Measurements from ENCODE around the gene ASIC4.
A peak's percentile ranks its signal among the peaks of the same experiment; 100 is the strongest.

Gene ASIC4

GRCh38 chr2:219489315-219489714 lies 25.0 kb upstream of the ASIC4 start:
- TF ChIP-seq CTCF (IDR thresholded peaks at IDR 0.05; ENCODE audit: insufficient read depth, low read length, poor library complexity, severe bottlenecking) = no peak
- no peak for DNase-seq (ENCODE audit: extremely low read depth, insufficient read length)
- no peak overlapping the region for H3K4me3 ChIP-seq (replicated peaks; ENCODE audit: low read depth, low read length)
- H3K27me3 ChIP-seq (replicated peaks; ENCODE audit: control insufficient read depth, insufficient read depth, low read length) = no peaks in the 10 kb centered on the region; the same call in 1 of the 2 replicates
- no peaks in the 10 kb centered on the region for H3K36me3 ChIP-seq (ENCODE audit: control insufficient read depth, insufficient read depth, low read length)

- Histone ChIP-seq H3K4me3 (replicated peaks; ENCODE audit: low read depth, low read length) (no peak overlapping the region), H3K27me3 (replicated peaks; ENCODE audit: control insufficient read depth, insufficient read depth, low read length) (no peaks in the 10 kb centered on the region; the same call in 1 of the 2 replicates), H3K36me3 (ENCODE audit: control insufficient read depth, insufficient read depth, low read length) (no peaks in the 10 kb centered on the region)
- DNase-seq (ENCODE audit: extremely low read depth, insufficient read length) = no peak
- no peak for TF ChIP-seq CTCF (IDR thresholded peaks at IDR 0.05; ENCODE audit: insufficient read depth, low read length, poor library complexity, severe bottlenecking)
Observed at GRCh38 chr2:219490186-219490585, 24.1 kb upstream of the ASIC4 start.

- no peak overlapping the region for H3K4me3 ChIP-seq (replicated peaks; ENCODE audit: low read depth, low read length)
- H3K36me3 ChIP-seq (ENCODE audit: control insufficient read depth, insufficient read depth, low read length) = no peaks in the 10 kb centered on the region
- no peak for TF ChIP-seq CTCF (IDR thresholded peaks at IDR 0.05; ENCODE audit: insufficient read depth, low read length, poor library complexity, severe bottlenecking)
- no peaks in the 10 kb centered on the region; the same call in 1 of the 2 replicates for H3K27me3 ChIP-seq (replicated peaks; ENCODE audit: control insufficient read depth, insufficient read depth, low read length)
- no peak for DNase-seq (ENCODE audit: extremely low read depth, insufficient read length)
Observed at GRCh38 chr2:219490600-219491130, 23.6 kb upstream of the ASIC4 start.

GRCh38 chr2:219491278-219491963 lies 22.9 kb upstream of the ASIC4 start:
- Histone ChIP-seq H3K27me3 (replicated peaks; ENCODE audit: control insufficient read depth, insufficient read depth, low read length) (no peaks in the 10 kb centered on the region; the same call in 1 of the 2 replicates), H3K4me3 (replicated peaks; ENCODE audit: low read depth, low read length) (no peak overlapping the region), H3K36me3 (ENCODE audit: control insufficient read depth, insufficient read depth, low read length) (no peaks in the 10 kb centered on the region)
- no peak for TF ChIP-seq CTCF (IDR thresholded peaks at IDR 0.05; ENCODE audit: insufficient read depth, low read length, poor library complexity, severe bottlenecking)
- no peak for DNase-seq (ENCODE audit: extremely low read depth, insufficient read length)

- no peak overlapping the region for H3K4me3 ChIP-seq (replicated peaks; ENCODE audit: low read depth, low read length)
- H3K36me3 ChIP-seq (ENCODE audit: control insufficient read depth, insufficient read depth, low read length) = no peaks in the 10 kb centered on the region
- H3K27me3 ChIP-seq (replicated peaks; ENCODE audit: control insufficient read depth, insufficient read depth, low read length) = no peaks in the 10 kb centered on the region; the same call in 1 of the 2 replicates
- TF ChIP-seq CTCF (IDR thresholded peaks at IDR 0.05; ENCODE audit: insufficient read depth, low read length, poor library complexity, severe bottlenecking) = peak; percentile 4
- DNase-seq (ENCODE audit: extremely low read depth, insufficient read length) = no peak
Observed at GRCh38 chr2:219492575-219492974, 21.7 kb upstream of the ASIC4 start.

Measured in GM06990 (cell line).